NCI-H1048 (cell line): ENCODE measurements around the gene CCNG2.
"Not testable (repeated sequence)": the region's sequence is repeated elsewhere in the genome, so short reads cannot be mapped to it uniquely, and the experiment has no call there.

Experiments used
- DNase-seq: peaks from one replicate; lab custom pipeline; 2025; lab: John Stamatoyannopoulos, UW

CCNG2 gene

GRCh38 chr4:77156912-77157858 is at the start of gene CCNG2:
CCNG2 (plus strand) TSS chr4:77157207; CDS start chr4:77158533, 1,326 bp downstream.
- DNase-seq, result peak; percentile 84

DNA sequence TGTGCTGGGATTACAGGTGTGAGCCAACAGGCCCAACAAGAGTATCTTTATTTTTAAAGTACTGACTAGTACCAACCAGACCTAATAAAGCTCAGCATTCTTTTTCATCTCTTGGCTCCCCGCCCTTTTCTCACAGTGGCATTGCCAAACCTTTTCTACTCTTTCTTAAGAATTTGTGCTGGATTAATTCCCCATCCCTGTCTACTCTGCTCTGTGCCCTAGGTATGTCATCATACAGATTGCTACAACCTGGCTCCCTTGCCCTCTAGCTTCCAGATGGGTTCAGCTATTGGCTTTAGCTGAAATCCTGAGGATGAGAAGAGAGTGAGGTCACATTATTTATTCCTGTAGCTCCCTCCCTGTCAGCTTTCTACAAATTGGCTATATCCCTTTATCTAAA is 46.3 kb upstream of the CCNG2 start:
- DNase-seq, result no peak

GRCh38 chr4:77113069-77113468 is 43.9 kb upstream of the CCNG2 start:
- no peak for DNase-seq

- DNase-seq, result no peak
These were observed 39.3 kb upstream of the CCNG2 start for GRCh38 chr4:77117721-77118120.

- no peak for DNase-seq
These were observed 36.0 kb upstream of the CCNG2 start for GRCh38 chr4:77120886-77121508.

GRCh38 chr4:77121736-77122240 is 35.2 kb upstream of the CCNG2 start:
- DNase-seq, result no peak

- no peak for DNase-seq
These were observed 34.4 kb upstream of the CCNG2 start for GRCh38 chr4:77122656-77123055.

DNA sequence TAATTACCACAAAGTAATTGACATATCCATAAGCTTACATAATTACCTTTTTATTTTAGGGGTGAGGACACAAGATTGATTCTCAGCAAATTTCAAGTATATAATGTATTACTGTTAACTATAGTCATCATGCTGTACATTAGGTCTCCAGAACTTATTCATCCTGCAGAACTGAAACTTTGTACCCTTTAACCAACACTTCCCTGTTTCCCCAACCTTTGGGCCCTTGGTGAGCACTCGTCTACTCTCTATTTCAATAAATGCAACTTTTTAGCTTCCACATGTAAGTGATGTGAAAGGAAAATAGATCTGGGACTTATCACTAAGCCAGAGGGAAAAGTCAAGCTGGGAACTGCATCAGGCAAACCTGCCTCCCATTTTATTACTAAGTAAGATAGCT is 33.6 kb upstream of the CCNG2 start:
- DNase-seq, result no peak

- no peak for DNase-seq
These were observed 32.4 kb upstream of the CCNG2 start for GRCh38 chr4:77124576-77124975.

- no peak for DNase-seq
These were observed 31.0 kb upstream of the CCNG2 start for GRCh38 chr4:77125961-77126360.

GRCh38 chr4:77126809-77127208 is 30.2 kb upstream of the CCNG2 start:
- no peak for DNase-seq

GRCh38 chr4:77127215-77127614 is 29.8 kb upstream of the CCNG2 start:
- no peak for DNase-seq

- no peak for DNase-seq
These were observed 29.0 kb upstream of the CCNG2 start for GRCh38 chr4:77127837-77128621.

DNA sequence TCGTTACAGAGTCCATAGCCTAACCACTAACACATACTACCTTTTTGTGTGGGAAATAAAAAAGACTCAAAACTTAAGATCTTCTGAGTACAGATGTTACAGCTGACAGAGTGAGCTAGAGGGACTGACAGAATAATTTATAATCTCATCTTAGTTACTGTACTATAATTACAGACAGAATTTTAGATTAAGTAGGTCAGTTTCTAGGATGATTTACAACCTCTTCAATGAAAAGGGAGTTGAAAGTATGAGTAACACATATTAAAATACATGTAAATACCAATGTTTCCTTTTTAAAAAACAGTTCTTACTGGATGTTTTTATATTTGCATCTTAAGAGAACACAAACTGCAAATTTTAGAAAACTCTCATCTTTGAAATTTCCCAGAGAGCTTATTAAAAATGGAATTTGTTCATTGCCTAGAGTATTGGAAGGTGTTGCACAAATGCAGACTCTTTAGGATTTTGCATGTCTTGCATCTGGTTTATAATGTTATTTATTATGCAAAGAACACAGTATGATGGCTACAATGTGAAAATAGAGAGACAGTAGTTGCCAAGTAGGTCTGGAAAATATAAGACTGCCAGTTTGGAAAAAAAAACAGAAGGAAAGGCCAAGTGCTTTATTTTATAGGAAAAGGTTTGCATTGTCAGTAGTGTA is 24.2 kb upstream of the CCNG2 start:
- no peak for DNase-seq

DNA sequence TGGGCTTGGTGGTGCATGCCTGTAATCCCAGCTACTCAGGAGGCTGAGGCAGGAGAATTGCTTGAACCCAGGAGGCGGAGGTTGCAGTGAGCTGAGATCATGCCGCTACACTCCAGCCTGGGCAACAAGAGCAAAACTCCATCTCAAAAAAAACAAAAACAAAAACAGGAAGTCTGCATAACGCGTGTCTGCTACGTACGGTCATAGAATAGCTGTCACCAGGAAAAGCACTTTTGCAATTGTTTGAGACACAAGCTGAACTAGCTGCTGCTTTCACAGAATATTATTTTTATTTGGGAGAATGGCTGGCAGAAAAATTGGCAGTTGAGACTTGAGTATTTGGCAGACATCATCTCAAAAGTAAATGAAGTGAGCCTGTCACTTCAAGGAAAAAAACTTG is 19.6 kb upstream of the CCNG2 start:
- DNase-seq, result not testable (repeated sequence)

- no peak for DNase-seq
These were observed 14.9 kb upstream of the CCNG2 start for GRCh38 chr4:77141964-77142645.

- no peak for DNase-seq
These were observed 14.4 kb upstream of the CCNG2 start for GRCh38 chr4:77142646-77143028.

DNA sequence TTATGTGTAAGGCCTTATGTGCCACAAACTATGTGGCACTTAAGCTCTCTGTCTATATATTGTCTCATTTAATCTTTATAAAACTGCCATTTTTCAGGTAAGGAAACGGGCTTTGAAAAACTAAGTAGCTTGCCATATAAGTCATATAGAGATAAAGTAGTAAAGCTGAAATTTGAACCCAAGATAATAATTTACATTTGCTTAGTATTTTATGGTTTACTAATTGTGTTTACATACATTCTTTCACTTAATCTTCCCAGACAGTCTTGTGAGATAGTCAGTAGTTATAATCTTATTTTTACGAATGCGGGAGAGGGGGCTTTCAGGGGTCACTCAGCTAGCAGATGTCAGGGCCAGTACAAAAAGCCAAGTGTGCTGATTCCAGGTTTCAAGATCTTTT is 13.9 kb upstream of the CCNG2 start:
- no peak for DNase-seq

GRCh38 chr4:77145842-77146185 is 11.2 kb upstream of the CCNG2 start:
- DNase-seq, result no peak

GRCh38 chr4:77146186-77147078 is 10.6 kb upstream of the CCNG2 start:
- DNase-seq, result no peak
